Endothelial cell of umbilical vein (primary cell): Measurements from ENCODE around the gene TRIM62. TPM values are rescaled to one million over a fixed set of nuclear protein-coding genes. Genes with fewer than 3 reads are reported as not detected.

Experiments used
- BruUV-seq: library from RNA; stranded (reverse); fragments of 400-500 nt; replicated peaks from 2 replicates; lab custom pipeline; 2021; lab: Mats Ljungman, UMichigan
- CTCF ChIA-PET: fragments of 300-600, 350-600 bp; sonication (Branson Sonifier 250); formaldehyde crosslinking; loops from one replicate; lab custom pipeline; 2021; ENCODE audit warnings: antibody characterized with exemption, inconsistent platforms; lab: Charles Lee
- POLR2A ChIA-PET: fragments of 300-600, 350-600 bp; sonication (Branson Sonifier 250); formaldehyde crosslinking; loops from one replicate; lab custom pipeline; 2021; ENCODE audit warnings: antibody characterized with exemption, inconsistent platforms; lab: Charles Lee
- DNase-seq: peaks from one replicate; pipeline ENCODE4 v3.0.0-alpha.2; 2011; ENCODE audit warnings: low read depth, low spot score
- FAIRE-seq: peaks from 2 replicates; lab custom pipeline; 2011; peaks lifted over from hg19 to GRCh38; lab: Jason Lieb, UNC
- H2AFZ ChIP-seq: 2 replicates; pipeline ENCODE4 v1.6.0; 2012; ENCODE audit warnings: low read depth, low read length, control low read depth, inconsistent platforms
- H3K27ac ChIP-seq: 2 replicates; pipeline ENCODE4 v1.5.1; 2011; ENCODE audit warnings: low read depth, mild to moderate bottlenecking, control low read depth, low read length, moderate library complexity; ENCODE audit not compliant: insufficient read depth
- H3K27me3 ChIP-seq, 2 experiments: 2 replicates each; pipeline versions ENCODE4 v1.6.0 to v1.6.1; 2011; ENCODE audit warnings: low read length in 2 of 2, mixed read lengths in 1 of 2; ENCODE audit not compliant: control insufficient read depth in 2 of 2, insufficient read depth in 2 of 2
- H3K36me3 ChIP-seq, 2 experiments: 2 replicates in 1 of 2; 3 replicates in 1 of 2; pipeline ENCODE4 v1.5.1; 2011; ENCODE audit warnings: low read length in 2 of 2, mild to moderate bottlenecking in 1 of 2, moderate library complexity in 1 of 2; ENCODE audit not compliant: control insufficient read depth in 2 of 2, insufficient read depth in 2 of 2; ENCODE audit errors: extremely low read depth in 1 of 2
- H3K4me1 ChIP-seq: 3 replicates; pipeline ENCODE4 v1.5.1; 2011; ENCODE audit warnings: mild to moderate bottlenecking, low read length; ENCODE audit not compliant: control insufficient read depth, insufficient read depth; ENCODE audit errors: extremely low read depth
- H3K4me2 ChIP-seq: 2 replicates; pipeline ENCODE4 v1.6.1; 2011; ENCODE audit warnings: low read length, control low read depth, mixed read lengths; ENCODE audit not compliant: insufficient read depth
- H3K4me3 ChIP-seq, 3 experiments: fragments of 200-600 bp in 1 of 3; sonication (generic), shearing (Covaris generic) in 1 of 3; replicated peaks in 1 of 3; 2 replicates each; pipeline ENCODE4 v1.5.1; 2011 to 2016; ENCODE audit warnings: control low read depth in 3 of 3, low read length in 3 of 3, mild to moderate bottlenecking in 2 of 3, inconsistent platforms in 1 of 3, low read depth in 1 of 3, moderate library complexity in 1 of 3; ENCODE audit not compliant: insufficient read depth in 1 of 3
- H3K79me2 ChIP-seq: 2 replicates; pipeline ENCODE4 v1.6.0; 2012; ENCODE audit warnings: low read length, inconsistent platforms; ENCODE audit not compliant: control insufficient read depth, insufficient read depth
- H3K9ac ChIP-seq: replicated peaks from 2 replicates; pipeline ENCODE3; 2011; ENCODE audit warnings: low read length, control low read depth; ENCODE audit not compliant: insufficient read depth; ENCODE audit errors: extremely low read depth
- H3K9me1 ChIP-seq: replicated peaks from 3 replicates; pipeline ENCODE4 v1.6.0; 2011; ENCODE audit warnings: mild to moderate bottlenecking, low read length; ENCODE audit not compliant: control insufficient read depth, insufficient read depth; ENCODE audit errors: extremely low read depth
- H3K9me3 ChIP-seq: replicated peaks from 2 replicates; pipeline ENCODE4 v1.5.1; 2012; ENCODE audit warnings: low read length, inconsistent platforms; ENCODE audit not compliant: control insufficient read depth, insufficient read depth
- H4K20me1 ChIP-seq: replicated peaks from 2 replicates; pipeline ENCODE3; 2011; ENCODE audit warnings: mild to moderate bottlenecking, low read length; ENCODE audit not compliant: control insufficient read depth, insufficient read depth; ENCODE audit errors: extremely low read depth
- CTCF ChIP-seq, 2 donors: IDR thresholded peaks; 1 replicate in 1 of 2; 2 replicates in 1 of 2; pipeline ENCODE4 v1.5.1; 2011; ENCODE audit warnings: low read length in 2 of 2, mild to moderate bottlenecking in 2 of 2, moderate library complexity in 2 of 2, control low read depth in 1 of 2, inconsistent platforms in 1 of 2, low read depth in 1 of 2; ENCODE audit not compliant: insufficient read depth in 1 of 2; ENCODE audit errors: extremely low read depth in 1 of 2
- EZH2 ChIP-seq: IDR thresholded peaks from 2 replicates; pipeline ENCODE4 v1.6.1; 2012; ENCODE audit warnings: borderline replicate concordance, low read depth, mild to moderate bottlenecking, moderate library complexity, low read length, inconsistent platforms; ENCODE audit not compliant: severe bottlenecking
- FOS ChIP-seq: IDR thresholded peaks from 2 replicates; pipeline ENCODE4 v1.6.1; 2011; ENCODE audit warnings: mild to moderate bottlenecking, low read length, moderate library complexity, borderline replicate concordance; ENCODE audit not compliant: insufficient read depth
- GATA2 ChIP-seq: IDR thresholded peaks from 2 replicates; pipeline ENCODE4 v1.7.0; 2011; ENCODE audit warnings: low read depth, mild to moderate bottlenecking, moderate library complexity, mixed read lengths, low read length; ENCODE audit not compliant: insufficient read length, insufficient read depth
- JUN ChIP-seq: IDR thresholded peaks from 2 replicates; pipeline ENCODE4 v1.6.1; 2011; ENCODE audit warnings: borderline replicate concordance, low read depth; ENCODE audit not compliant: insufficient read length, insufficient read depth
- MYC ChIP-seq: IDR thresholded peaks from one replicate; pipeline ENCODE4 v1.6.1; 2011; ENCODE audit warnings: mild to moderate bottlenecking, low read depth, low read length
- POLR2A ChIP-seq: IDR thresholded peaks from 2 replicates; pipeline ENCODE4 v1.6.1; 2012; ENCODE audit warnings: low read depth, mild to moderate bottlenecking, control low read depth, low read length
- POLR2AphosphoS5 ChIP-seq: IDR thresholded peaks from 2 replicates; pipeline ENCODE4 v1.6.1; 2012; ENCODE audit warnings: low read depth, mild to moderate bottlenecking, control low read depth, low read length, moderate library complexity; ENCODE audit not compliant: insufficient read depth
- dilution Hi-C: fragments of 300-500 bp; cut with MboI; formaldehyde crosslinking; loops from one replicate; pipeline ENCODE4 v1.15.0; 2019; ENCODE audit warnings: low sequenced_read_pairs; ENCODE audit not compliant: extremely low pct_ligation_motif_present
- intact Hi-C: fragments of 100-400 bp; cut with micrococcal nuclease; formaldehyde crosslinking; loops from one replicate; pipeline ENCODE4 v1.10.0; 2022
- polyA plus RNA-seq, 4 experiments: library from polyadenylated mRNA; depleted of rRNA in 3 of 4; stranded (reverse) in 3 of 4; unstranded in 1 of 4; fragments of >200 nt; gene quantifications; 2 replicates each; pipeline versions ENCODE4 v1.2.1 to v1.2.3, GENCODE V29; 2011 to 2012; ENCODE audit warnings: missing spikeins in 1 of 4
- total RNA-seq: library from RNA; stranded (reverse); gene quantifications from 2 replicates; pipeline ENCODE4 v1.2.3, GENCODE V29; 2021
- TF ChIP-seq, protein P1 (sequence below): IDR thresholded peaks from 2 replicates; pipeline ENCODE4 v1.6.1; 2011; ENCODE audit not compliant: insufficient read depth, insufficient read length

Gene TRIM62
- total and polyA plus RNA-seq, 2 donors (not counting 3 experiments of a cell fraction or from before 2014, with no cell fraction given) = 8.3 to 9.3 TPM

DNA sequence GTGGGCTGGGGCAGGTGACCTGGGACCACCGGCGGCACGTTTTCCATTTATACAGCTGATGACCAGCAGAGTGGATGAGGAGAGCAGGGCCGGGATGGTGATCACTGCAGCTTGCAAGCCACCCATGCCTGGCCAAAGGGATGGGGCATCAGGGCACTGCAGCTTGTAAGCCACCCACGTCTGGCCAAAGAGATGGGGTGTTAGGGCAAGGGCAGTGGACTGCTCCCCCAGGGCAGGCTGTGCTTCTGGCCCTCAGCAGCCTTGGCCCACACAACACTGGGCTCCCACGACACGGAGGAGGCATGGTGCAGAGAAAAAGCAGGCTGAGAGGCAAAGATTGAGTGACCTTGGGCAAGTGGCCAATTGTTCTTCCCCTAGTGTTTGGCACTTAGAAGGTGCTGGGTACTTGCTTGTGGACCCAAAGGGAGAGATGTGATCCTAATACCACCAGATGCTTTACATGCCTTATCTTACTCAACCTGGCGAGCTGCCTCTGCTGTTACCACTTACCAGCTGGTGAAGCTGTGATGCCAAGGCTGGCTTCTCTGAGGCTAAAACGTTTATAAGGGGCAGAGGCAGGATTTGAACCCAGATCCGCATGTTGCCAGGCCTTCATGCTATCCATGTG lies 48.3 kb downstream of the TRIM62 start:
- Histone ChIP-seq H3K79me2 (no peaks in the 10 kb centered on the region), H3K36me3 (no peaks in the 10 kb centered on the region), H3K4me3 (no peak overlapping the region), H3K4me2 (no peak overlapping the region), H3K9ac (no peak overlapping the region), H4K20me1 (no peaks in the 10 kb centered on the region), H3K27me3 (peaks cover 2 to 3% of the 10 kb centered on the region in 2 experiments), H3K27ac (no peak overlapping the region), H3K9me3 (no peaks in the 10 kb centered on the region), H3K9me1 (no peaks in the 10 kb centered on the region), H2AFZ (no peak overlapping the region), H3K4me1 (no peaks in the 10 kb centered on the region)
- FAIRE-seq = no peak
- BruUV-seq = no TSS peak
- intact Hi-C loops (no loop called here), dilution Hi-C loops (no loop called here)
- no peak for DNase-seq
- TF ChIP-seq POLR2A (no peak), CTCF (IDR thresholded peaks at IDR 0.05; ENCODE audit: extremely low read depth in 1 of 2, insufficient read depth in 1 of 2, low read depth in 1 of 2, low read length in 2 of 2) (no peak), MYC (no peak), JUN (no peak)
- POLR2A ChIA-PET = no interaction called here
- CTCF ChIA-PET = interaction anchor here (1.7 kb wide), 1 partner anchor 479 kb away, joined by 5 read pairs; no protein-coding TSS in a partner anchor

- no peaks in the 10 kb centered on the region for H3K79me2 ChIP-seq
- TF ChIP-seq MYC (no peak), JUN (no peak), POLR2A (no peak), CTCF (IDR thresholded peaks at IDR 0.05; ENCODE audit: extremely low read depth in 1 of 2, insufficient read depth in 1 of 2, low read depth in 1 of 2, low read length in 2 of 2) (no peak), EZH2 (no peak), FOS (no peak), POLR2AphosphoS5 (no peak), GATA2 (no peak)
- TF ChIP-seq, protein P1, sequence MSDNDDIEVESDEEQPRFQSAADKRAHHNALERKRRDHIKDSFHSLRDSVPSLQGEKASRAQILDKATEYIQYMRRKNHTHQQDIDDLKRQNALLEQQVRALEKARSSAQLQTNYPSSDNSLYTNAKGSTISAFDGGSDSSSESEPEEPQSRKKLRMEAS = no peak
- H3K27me3 ChIP-seq = peaks cover 2 to 3% of the 10 kb centered on the region in 2 experiments
- dilution Hi-C loops (no loop called here), intact Hi-C loops (no loop called here)
- no peak overlapping the region for H3K4me2 ChIP-seq
- no peaks in the 10 kb centered on the region for H3K9me3 ChIP-seq
- H3K4me3 ChIP-seq = no peak overlapping the region
- peaks cover 3% of the 10 kb centered on the region for H3K4me1 ChIP-seq
- CTCF ChIA-PET = no interaction called here
- no peaks in the 10 kb centered on the region for H4K20me1 ChIP-seq
- POLR2A ChIA-PET = no interaction called here
- FAIRE-seq (no peak), DNase-seq (no peak)
- BruUV-seq = no TSS peak
- no peak overlapping the region for H3K27ac ChIP-seq
- no peaks in the 10 kb centered on the region for H3K36me3 ChIP-seq
- H3K9me1 ChIP-seq = no peaks in the 10 kb centered on the region
- no peak overlapping the region for H3K9ac ChIP-seq
- H2AFZ ChIP-seq = no peak overlapping the region
These were observed 49.3 kb downstream of the TRIM62 start for GRCh38 chr1:33132549-33132948.
